HG03039 (cell line): Measurements from ENCODE around the gene MALT1.

Source experiments
- ATAC-seq: cut with Tn5 transposase; IDR thresholded peaks from one replicate; pipeline ENCODE4 v1.9.1; 2021; ENCODE audit warnings: mild to moderate bottlenecking, moderate library complexity; ENCODE audit not compliant: unreplicated experiment

The MALT1 gene

GRCh38 chr18:58682429-58683069 is 11.3 kb downstream of the MALT1 start:
- ATAC-seq = no peak

- ATAC-seq = peak; percentile 92
Measured at GRCh38 chr18:58687871-58688308, 16.6 kb downstream of the MALT1 start.

GRCh38 chr18:58690259-58690658 is 19.0 kb downstream of the MALT1 start:
- ATAC-seq = no peak

GRCh38 chr18:58691256-58691655 is 20.0 kb downstream of the MALT1 start:
- ATAC-seq = no peak

- no peak for ATAC-seq
Measured at GRCh38 chr18:58692422-58693185, 21.3 kb downstream of the MALT1 start.

- ATAC-seq = no peak
Measured at GRCh38 chr18:58694221-58694620, 23.0 kb downstream of the MALT1 start.

- ATAC-seq = no peak
Measured at GRCh38 chr18:58694720-58695468, 23.6 kb downstream of the MALT1 start.

- no peak for ATAC-seq
Measured at GRCh38 chr18:58695772-58696171, 24.5 kb downstream of the MALT1 start.

GRCh38 chr18:58697146-58697545 is 25.9 kb downstream of the MALT1 start:
- no peak for ATAC-seq

GRCh38 chr18:58698701-58699193 is 27.5 kb downstream of the MALT1 start:
- no peak for ATAC-seq

- no peak for ATAC-seq
Measured at GRCh38 chr18:58699551-58699950, 28.3 kb downstream of the MALT1 start.

GRCh38 chr18:58700209-58700608 is 28.9 kb downstream of the MALT1 start:
- no peak for ATAC-seq

GRCh38 chr18:58712930-58713329 is 41.7 kb downstream of the MALT1 start:
- ATAC-seq = no peak

- no peak for ATAC-seq
Measured at GRCh38 chr18:58714259-58714658, 43.0 kb downstream of the MALT1 start.

GRCh38 chr18:58714821-58715220 is 43.6 kb downstream of the MALT1 start:
- ATAC-seq = no peak

GRCh38 chr18:58715540-58715939 is 44.3 kb downstream of the MALT1 start:
- no peak for ATAC-seq

GRCh38 chr18:58716060-58716756 is 44.9 kb downstream of the MALT1 start:
- ATAC-seq = no peak

GRCh38 chr18:58721566-58722239 is 50.4 kb downstream of the MALT1 start:
- no peak for ATAC-seq

- no peak for ATAC-seq
Measured at GRCh38 chr18:58723810-58724602, 52.7 kb downstream of the MALT1 start.

GRCh38 chr18:58726671-58727070 is 55.4 kb downstream of the MALT1 start:
- no peak for ATAC-seq
